ENCODE data around the gene EXOC7.
"Not testable (repeated sequence)": the region's sequence is repeated elsewhere in the genome, so short reads cannot be mapped to it uniquely, and the experiment has no call there.

Gene EXOC7

GRCh38 chr17:76072148-76072858 lies 31.3 kb downstream of the EXOC7 start, which contains the start of gene SRP68:
TSS of gene SRP68 (minus strand) at chr17:76072517. CDS start at chr17:76072491, 26 bp downstream.
- DNase-seq (ENCODE audit: low read depth) = peak; percentile 93

- no peak for DNase-seq (ENCODE audit: low read depth)
Observed at GRCh38 chr17:76071531-76072147, 31.9 kb downstream of the EXOC7 start.

- DNase-seq (ENCODE audit: low read depth) = no peak
Observed at GRCh38 chr17:76065775-76066174, 37.8 kb downstream of the EXOC7 start.

GRCh38 chr17:76063875-76064546 lies 39.6 kb downstream of the EXOC7 start:
- no peak for DNase-seq (ENCODE audit: low read depth)

- not testable (repeated sequence) for DNase-seq (ENCODE audit: low read depth)
Observed at GRCh38 chr17:76058264-76058663, 45.3 kb downstream of the EXOC7 start.

GRCh38 chr17:76056882-76057281 lies 46.7 kb downstream of the EXOC7 start:
- DNase-seq (ENCODE audit: low read depth) = no peak

- DNase-seq (ENCODE audit: low read depth) = no peak
Observed at GRCh38 chr17:76054112-76054476, 49.5 kb downstream of the EXOC7 start.

GRCh38 chr17:76053246-76054111 lies 50.1 kb downstream of the EXOC7 start:
- DNase-seq (ENCODE audit: low read depth) = no peak

- DNase-seq (ENCODE audit: low read depth) = no peak
Observed at GRCh38 chr17:76051561-76051960, 52.0 kb downstream of the EXOC7 start.

GRCh38 chr17:76050538-76051467 lies 52.8 kb downstream of the EXOC7 start:
- no peak for DNase-seq (ENCODE audit: low read depth)

GRCh38 chr17:76049836-76050537 lies 53.6 kb downstream of the EXOC7 start:
- no peak for DNase-seq (ENCODE audit: low read depth)

- DNase-seq (ENCODE audit: low read depth) = no peak
Observed at GRCh38 chr17:76049239-76049638, 54.3 kb downstream of the EXOC7 start.

- DNase-seq (ENCODE audit: low read depth) = no peak
Observed at GRCh38 chr17:76048711-76049110, 54.9 kb downstream of the EXOC7 start.

GRCh38 chr17:76048025-76048605 lies 55.5 kb downstream of the EXOC7 start:
- DNase-seq (ENCODE audit: low read depth) = no peak

GRCh38 chr17:76046064-76046463 lies 57.5 kb downstream of the EXOC7 start:
- no peak for DNase-seq (ENCODE audit: low read depth)

- not testable (repeated sequence) for DNase-seq (ENCODE audit: low read depth)
Observed at GRCh38 chr17:76044475-76045007, 59.0 kb downstream of the EXOC7 start.

- DNase-seq (ENCODE audit: low read depth) = not testable (repeated sequence)
Observed at GRCh38 chr17:76042868-76043267, 60.7 kb downstream of the EXOC7 start.

GRCh38 chr17:76040376-76040775 lies 63.2 kb downstream of the EXOC7 start:
- DNase-seq (ENCODE audit: low read depth) = no peak

GRCh38 chr17:76039121-76039520 lies 64.5 kb downstream of the EXOC7 start:
- DNase-seq (ENCODE audit: low read depth) = no peak

GRCh38 chr17:76038050-76038449 lies 65.5 kb downstream of the EXOC7 start:
- no peak for DNase-seq (ENCODE audit: low read depth)
